Keratinocyte (primary cell): ENCODE measurements around the gene LENG8.

Experiments
- EZH2 ChIP-seq: IDR thresholded peaks from one replicate; pipeline ENCODE4 v1.6.1; 2012; ENCODE audit warnings: inconsistent platforms, mild to moderate bottlenecking, low read length, moderate library complexity
- TF ChIP-seq, protein P1 (sequence below), 3 experiments: IDR thresholded peaks in 1 of 3; conservative IDR thresholded peaks in 1 of 3; optimal IDR thresholded peaks in 1 of 3; 2 replicates in 2 of 3; 3 replicates in 1 of 3; pipeline versions ENCODE3 to v1.5.1; 2011; ENCODE audit warnings: low read length in 3 of 3, mild to moderate bottlenecking in 3 of 3, moderate library complexity in 2 of 3, control low read depth in 1 of 3, inconsistent platforms in 1 of 3; ENCODE audit not compliant: insufficient read depth in 2 of 3; ENCODE audit errors: extremely low read depth in 1 of 3

DNA sequence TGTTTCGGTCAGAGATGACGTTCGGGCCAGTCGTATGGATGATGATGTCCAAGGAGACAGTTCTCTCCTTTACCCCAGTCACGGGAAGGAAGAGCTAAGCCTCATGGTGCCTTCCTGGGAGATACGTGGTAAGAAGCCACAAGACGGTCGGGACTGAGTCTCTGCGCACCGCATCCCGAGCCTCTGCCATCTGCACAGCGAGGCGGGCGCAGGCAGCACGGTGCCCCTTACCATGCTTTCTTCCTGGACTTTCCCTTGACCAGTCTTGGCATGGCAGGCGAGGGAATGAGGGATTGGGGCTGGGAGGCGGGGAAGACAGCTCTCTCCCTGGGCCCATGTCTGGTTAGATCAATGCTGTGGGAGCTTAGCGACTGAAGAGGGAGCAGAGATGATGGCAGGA, 43.6 kb downstream of the LENG8 start:
- TF ChIP-seq, protein P1, sequence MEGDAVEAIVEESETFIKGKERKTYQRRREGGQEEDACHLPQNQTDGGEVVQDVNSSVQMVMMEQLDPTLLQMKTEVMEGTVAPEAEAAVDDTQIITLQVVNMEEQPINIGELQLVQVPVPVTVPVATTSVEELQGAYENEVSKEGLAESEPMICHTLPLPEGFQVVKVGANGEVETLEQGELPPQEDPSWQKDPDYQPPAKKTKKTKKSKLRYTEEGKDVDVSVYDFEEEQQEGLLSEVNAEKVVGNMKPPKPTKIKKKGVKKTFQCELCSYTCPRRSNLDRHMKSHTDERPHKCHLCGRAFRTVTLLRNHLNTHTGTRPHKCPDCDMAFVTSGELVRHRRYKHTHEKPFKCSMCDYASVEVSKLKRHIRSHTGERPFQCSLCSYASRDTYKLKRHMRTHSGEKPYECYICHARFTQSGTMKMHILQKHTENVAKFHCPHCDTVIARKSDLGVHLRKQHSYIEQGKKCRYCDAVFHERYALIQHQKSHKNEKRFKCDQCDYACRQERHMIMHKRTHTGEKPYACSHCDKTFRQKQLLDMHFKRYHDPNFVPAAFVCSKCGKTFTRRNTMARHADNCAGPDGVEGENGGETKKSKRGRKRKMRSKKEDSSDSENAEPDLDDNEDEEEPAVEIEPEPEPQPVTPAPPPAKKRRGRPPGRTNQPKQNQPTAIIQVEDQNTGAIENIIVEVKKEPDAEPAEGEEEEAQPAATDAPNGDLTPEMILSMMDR (optimal IDR thresholded peaks at IDR 0.05 in 1 of 3, IDR thresholded peaks at IDR 0.05 in 1 of 3, conservative IDR thresholded peaks at IDR 0.05 in 1 of 3; ENCODE audit: extremely low read depth in 1 of 3, insufficient read depth in 2 of 3, low read length in 3 of 3), result no peak
- no peak for TF ChIP-seq EZH2
